ENCODE measurements around the gene LHFPL4.
"Not testable (repeated sequence)": the region's sequence is repeated elsewhere in the genome, so short reads cannot be mapped to it uniquely, and the experiment has no call there.

Gene LHFPL4

DNA sequence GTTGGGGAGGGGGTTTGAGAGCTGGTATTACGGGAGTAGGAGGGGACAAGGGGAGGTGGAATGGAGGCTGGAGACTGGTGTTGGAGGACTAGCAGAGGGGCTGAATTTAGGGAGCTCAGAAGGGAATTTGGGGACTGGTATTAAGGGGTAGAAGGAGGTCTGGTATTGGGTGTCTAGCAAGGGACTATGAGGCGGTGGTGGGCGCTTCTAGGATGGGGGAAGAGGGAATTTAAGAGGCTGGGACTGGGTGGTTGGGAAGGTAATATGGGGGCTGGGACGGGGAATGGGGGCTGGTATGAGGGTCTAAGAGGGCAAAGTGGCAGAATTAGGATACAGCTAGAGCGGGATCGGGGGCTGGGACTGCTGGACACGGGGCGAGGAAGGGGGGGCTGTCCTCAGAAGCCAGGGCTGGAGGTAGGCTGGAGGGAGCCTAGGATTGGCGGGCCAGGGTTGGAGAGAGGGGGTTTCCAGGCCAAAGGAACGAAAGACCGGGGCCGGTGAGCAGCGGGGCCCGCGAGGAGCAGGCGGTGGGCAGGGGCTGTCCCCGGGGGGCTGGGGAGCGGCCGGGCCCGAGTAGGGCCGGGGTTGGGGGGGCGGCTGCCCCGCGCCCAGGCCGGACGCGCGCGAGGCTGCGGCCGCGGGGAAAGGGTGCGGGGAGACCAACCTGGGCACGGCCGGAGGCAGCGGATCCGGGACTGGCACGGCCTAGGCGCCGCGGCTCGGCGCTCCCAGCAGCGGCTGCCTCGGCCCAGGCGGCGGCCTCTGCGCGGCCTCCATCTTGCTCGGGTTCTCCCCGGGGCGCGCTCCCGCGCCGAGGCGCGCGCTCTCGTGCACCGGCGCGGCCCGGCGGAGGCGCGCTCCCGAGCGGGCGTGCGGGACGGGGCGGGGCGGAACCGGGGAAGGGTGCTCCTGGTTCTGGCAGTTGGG lies at the start of gene LHFPL4:
Gene LHFPL4 (minus strand): TSS at position 802 of the 927 bp plus-strand sequence. CDS start 1,143 bp downstream, outside the sequence.
- DNase-seq, result no peak

DNA sequence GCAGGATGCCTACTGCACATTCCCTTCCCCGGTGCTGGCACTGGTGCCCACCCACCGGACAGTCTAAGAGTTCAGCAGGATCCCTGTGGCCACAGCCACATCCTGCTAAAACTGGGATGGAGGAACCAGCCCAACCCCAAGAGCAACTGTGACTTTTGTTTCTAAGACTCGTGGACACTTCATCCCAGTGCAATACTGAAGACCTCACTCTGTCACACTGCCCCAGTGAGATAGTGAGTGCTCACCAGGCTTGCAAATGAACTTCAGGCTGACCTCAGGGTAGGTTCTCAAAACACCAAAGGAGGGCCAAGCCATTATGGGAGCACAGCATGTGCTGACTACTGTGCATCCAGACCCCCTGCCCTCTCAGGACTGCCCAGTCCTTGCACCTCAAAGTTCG lies 49.0 kb upstream of the LHFPL4 start:
- no peak for DNase-seq

DNA sequence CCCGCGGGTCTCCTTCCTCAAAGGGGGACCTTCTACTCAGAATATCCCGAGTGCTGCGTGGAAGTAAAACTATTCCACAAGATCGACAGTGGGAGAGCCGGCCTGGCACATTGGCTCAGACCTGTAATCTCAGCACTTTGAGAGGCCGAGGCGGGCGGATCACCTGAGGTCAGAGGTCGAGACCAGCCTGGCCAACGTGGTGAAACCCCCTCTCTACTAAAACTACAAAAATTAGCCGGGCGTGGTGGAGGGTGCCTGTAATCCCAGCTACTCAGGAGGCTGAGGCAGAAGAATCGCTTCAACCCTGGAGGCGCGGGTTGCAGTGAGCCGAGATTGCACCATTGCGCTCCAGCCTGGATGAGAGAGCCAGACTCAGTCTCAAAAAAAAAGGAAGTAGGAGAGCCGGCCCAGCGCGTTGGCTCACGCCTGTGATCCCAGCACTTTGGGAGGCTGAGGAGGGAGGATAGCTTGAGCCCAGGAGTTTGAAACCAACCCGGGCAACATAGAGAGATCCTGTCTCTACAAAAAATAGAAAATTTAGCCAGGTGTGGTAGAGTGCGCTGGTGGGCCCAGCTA lies 47.5 kb upstream of the LHFPL4 start:
- DNase-seq, result not testable (repeated sequence)

DNA sequence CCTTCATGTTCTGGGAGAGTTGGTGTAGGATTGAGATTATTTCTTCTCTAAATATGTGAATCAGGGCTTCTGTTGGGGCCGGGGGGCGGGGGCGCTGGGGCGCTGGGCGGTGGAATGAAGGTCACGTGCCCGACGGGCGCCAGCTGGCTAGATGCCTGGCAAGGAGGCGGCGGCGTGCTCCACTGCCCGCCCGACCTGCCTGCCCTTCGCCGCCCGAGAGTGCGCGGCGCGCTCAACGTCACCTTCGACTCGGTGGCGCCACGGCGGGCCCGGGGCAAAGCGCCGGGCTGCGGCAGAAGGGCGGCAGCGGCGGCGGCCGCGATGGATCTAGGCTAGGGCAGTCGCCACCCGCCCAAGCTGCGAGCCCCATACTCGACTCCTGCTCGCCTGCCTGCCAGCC lies 47.0 kb upstream of the LHFPL4 start:
- peak; percentile 15 for DNase-seq

DNA sequence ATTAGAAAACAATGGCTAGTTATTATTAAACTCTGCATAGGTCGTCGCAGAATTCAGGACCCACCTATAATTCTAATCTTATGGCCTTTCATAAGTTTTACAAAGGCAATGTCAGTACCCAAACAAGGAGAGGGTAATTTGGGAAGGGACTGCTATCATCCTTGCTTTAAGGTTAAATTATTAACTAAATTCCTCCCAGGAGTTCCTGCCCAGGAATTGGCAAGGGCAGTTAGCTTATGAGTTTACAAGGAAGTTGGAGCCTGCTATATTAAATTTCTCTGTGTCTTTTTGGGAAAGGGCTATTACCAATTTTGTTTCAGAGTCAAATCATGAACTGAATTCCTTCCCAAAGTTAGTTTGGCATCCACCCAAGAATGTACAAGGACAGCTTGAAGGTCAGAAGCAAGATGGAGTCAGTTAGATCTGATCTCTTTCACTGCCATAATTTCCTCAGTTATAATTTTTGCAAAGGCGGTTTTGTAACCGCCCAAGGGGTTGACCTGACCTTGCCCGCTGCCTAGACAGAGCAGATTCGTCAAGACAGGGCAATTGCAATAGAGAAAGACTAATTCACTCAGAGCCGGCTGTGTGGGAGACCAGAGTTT lies 45.3 kb upstream of the LHFPL4 start:
- DNase-seq, result no peak

DNA sequence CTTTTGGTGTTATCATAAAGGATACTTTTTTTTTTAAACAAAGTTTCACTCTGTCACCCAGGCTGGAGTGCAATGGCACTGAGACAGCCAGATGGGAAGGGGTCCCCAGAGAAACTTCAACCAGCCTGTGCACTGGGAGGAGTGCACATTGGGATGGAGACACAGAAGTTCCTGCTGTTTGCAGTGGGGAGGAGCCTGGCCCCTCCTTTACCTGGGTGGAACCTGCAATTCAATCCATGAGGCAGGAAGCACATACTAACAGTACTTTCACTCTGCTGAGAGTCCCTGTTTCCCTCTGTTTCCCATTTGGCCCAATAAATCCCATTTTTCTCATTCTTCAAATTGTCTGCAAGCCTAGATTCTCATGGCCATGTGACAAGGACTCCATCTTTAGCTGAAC lies 42.3 kb upstream of the LHFPL4 start:
- no peak for DNase-seq

DNA sequence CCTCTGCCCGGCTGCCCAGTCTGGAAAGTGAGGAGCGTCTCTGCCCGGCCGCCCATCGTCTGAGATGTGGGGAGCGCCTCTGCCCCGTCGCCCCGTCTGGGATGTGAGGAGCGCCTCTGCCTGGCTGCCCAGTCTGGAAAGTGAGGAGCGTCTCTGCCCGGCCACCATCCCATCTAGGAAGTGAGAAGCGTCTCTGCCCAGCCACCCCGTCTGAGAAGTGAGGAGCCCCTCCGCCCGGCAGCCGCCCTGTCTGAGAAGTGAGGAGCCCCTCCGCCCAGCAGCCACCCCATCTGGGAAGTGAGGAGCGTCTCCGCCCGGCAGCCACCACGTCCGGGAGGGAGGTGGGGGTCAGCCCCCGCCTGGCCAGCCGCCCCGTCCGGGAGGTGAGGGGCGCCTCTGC lies 38.2 kb upstream of the LHFPL4 start:
- not testable (repeated sequence) for DNase-seq

DNA sequence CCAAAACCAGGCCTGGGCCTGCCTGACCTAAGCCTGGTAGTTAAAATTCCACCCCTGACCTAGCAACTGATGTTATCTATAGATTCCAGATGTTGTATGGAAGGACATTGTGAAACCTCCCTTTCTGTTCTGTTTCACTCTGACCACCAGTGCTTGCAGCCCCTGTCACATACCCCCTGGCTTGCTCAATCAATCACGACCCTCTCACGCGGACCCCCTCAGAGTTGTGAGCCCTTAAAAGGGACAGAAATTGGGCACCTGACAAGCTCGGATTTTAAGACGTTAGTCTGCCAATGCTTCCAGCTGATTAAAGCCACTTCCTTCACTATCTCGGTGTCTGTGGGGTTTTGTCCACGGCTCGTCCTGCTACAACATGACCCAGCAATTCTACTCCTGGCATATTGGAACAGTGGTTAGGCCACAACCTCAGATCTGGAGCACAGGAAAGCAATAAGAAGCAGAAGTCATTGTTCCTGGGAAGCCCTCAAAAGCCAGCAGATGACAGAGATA lies 36.7 kb upstream of the LHFPL4 start:
- no peak for DNase-seq

DNA sequence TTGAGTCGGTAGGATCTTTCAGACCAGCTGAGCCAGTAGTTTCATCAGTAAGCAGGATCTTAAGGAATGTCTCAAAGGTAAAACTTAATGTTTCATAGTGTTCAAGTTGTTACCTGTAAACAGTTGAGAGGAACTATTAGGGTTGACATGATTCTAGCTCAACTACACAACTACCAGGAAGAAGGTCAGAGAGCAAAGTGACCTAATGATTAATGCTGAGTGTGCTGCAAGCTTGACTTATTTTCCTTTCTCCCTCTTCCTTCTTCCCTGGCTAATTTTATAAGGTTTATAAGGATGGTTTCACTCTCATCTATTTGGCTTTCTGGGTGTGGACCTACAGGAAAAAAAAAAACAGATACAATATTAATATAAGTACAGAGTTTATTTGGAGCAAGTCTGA lies 30.2 kb upstream of the LHFPL4 start:
- DNase-seq, result no peak

DNA sequence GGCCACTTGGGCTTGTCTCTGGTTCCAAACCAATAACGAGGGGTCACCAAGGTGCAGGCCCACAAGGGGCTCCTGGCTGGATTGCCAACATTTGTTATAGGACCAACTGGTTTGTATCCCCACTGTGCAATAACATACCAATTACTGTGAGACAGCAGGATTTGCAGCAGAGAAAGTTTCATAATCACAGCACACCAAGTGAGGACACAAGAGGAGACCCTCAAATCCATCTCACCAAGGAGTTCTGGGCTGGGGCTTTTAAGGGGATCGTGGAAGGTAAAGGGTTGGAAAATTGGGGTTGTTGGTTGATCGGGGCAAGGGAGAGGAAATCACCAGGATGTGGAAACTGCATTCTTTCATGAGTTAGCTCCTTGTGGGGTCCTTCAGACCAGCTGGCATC lies 29.7 kb upstream of the LHFPL4 start:
- no peak for DNase-seq

DNA sequence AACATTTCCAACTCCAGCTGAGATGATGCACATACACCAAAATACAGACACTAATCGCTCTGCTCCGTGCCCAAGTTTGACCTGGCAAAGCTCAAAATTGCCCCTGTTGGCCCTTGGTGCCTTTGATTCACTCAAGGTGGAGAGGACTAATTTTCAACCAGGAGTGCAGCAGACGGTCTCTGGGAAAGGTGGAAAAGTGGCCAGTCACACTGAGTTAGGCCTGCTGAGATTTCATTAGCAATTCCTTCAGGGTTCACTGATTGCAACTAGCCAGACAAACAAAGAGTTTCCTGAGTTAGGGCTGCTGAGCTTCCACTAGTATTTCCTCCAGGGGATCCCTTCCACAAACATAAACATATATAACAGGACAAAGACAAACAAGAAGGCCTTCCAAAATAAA lies 28.7 kb upstream of the LHFPL4 start:
- DNase-seq, result no peak

DNA sequence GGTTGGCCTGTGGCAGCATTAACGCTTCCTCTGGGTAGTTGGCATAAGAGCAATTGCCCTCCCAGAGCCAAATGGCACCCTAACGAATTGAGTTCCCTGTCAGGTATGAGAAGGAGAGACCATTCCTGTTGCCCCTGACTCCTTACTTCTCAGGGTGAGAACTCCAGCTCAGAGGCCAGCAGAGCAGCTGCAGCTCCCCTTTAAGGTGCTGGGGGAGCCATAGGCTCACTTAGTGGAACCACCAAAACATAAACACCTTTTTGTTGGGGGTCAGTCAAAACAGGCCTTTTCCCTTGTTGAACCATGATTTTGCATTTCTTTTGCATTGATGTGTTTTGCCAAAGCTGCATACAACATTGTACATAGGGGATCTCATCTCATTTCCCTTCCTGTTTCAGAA lies 28.1 kb upstream of the LHFPL4 start:
- DNase-seq, result no peak

DNA sequence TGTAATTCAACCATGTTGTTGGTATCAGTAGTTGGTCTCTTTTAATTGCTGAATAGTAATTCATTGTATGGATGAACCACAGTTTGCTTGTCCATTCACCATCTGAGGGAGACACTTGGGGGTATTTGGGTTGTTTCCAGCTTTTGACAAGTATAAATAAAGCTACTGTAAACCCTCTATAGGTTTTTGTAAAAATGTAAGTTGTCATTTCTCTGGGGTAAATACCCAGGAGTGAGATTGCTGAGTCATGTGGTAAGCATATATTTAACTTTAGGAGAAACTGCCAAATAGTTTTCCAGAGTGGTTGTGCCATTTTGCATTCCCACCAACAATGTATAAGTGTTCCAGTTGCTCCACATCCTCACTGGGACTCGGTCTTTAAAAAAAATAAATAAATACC lies 15.4 kb upstream of the LHFPL4 start:
- DNase-seq, result no peak

DNA sequence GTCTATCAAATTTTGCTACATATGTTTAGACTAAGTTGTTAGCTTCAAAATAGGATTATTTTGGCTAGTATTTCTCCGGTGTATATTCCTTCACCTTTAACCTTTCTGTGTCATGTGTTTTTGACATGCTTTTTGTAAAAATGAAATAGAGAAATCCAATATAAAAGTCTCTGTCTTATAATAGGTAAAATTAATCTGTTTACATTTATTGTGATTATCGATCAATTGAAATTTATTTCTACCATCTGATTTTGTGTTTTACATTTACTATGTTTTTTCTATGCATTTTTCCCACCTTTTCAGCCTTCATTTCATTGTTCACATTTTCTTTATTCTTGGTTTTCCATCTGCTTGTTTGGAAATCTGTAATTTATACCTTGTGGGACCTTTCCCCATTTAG lies 11.7 kb upstream of the LHFPL4 start:
- no peak for DNase-seq

DNA sequence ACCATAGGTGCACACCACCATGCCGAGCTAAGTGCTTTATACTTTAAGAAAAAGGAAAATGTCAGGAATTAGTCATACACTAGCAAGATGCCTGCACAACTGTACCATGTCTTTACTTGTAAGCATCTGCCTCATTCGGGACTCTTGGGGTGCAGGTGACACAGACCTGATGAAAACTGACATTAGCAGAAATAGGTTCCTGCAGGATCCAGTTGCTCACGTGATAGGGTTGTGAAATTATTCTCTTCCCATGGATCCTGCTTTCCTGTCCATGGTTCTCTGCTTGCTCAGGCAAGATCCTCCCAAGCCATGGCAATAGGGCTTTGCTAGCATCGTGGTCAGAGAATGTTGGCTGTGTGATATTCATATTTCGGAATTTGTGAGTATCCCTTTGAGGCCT lies 10.2 kb upstream of the LHFPL4 start:
- no peak for DNase-seq

DNA sequence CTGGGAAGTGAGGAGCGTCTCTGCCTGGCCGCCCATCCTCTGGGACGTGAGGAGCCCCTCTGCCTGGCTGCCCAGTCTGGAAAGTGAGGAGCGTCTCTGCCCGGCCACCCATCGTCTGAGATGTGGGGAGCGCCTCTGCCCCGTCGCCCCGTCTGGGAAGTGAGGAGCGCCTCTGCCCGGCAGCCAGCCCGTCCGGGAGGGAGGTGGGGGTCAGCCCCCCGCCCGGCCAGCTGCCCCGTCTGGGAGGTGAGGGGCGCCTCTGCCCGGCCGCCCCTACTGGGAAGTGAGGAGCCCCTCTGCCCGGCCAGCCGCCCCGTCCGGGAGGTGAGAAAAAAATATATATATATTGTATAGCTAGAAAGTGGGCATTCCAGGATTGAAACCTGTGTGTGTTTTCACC lies 6.4 kb upstream of the LHFPL4 start:
- not testable (repeated sequence) for DNase-seq

DNA sequence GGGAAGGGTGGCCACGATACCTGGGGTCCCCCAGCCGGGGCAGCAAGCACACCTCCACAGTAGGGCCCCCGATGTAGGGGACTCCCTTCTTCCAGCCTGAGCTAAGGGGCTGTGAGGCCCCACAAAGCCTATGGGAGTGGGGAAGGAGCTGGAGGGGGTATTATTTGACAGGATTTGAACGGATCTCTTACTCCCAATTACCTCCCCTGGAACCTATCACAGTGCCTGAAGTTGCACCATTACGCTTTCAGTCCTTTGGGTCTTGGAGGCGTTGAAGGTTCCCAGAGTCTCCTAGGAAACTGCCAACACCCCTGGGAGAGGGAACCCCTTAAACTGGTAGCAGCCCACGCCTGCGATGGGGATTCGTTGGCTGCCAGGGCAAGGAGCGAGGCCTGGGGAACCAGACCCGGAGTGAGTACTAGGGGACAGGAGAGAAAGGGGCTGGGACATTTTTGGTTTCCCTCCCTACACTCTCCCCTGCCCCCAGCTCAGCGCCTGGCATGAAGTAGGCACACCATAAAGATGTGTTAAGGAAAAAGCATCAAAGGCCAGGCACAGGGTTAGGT lies 409 bp upstream of the LHFPL4 start:
- no peak for DNase-seq

DNA sequence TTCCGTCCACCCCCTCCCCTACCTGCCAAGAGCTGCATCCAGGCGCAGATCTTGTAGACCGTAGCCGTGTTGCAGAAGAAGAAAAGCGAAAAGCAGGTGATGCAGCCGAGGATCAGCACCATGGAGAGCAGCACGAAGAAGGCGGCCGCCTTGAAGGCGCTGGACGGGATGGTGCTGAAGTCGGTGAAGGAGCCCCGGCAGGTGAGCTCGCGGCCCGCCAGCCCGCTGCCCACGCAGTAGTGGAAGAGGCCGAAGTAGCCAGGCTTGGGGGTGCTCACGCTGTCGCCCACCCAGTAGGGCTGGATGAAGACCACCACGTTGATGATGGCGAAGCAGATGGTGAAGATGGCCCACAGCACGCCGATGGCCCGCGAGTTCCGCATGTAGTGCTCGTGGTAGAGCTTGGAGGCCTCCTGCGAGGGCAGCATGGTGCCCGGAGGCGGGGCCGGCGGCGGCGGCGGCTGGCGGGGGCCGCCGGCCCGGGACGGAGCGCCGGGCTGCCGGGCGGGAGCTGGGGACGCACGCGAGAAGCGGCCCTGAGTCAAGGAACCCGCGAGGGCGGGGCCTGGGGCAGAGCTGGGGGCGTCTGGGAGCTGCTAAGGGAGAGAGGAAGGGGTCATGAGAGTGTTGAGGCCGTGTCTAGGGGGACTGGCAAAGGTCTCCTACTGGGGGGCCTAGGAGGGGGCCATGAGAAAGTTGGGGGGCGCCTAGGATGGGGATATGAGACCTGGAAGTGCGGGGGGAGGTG lies 1.2 kb downstream of the LHFPL4 start:
- DNase-seq, result no peak

DNA sequence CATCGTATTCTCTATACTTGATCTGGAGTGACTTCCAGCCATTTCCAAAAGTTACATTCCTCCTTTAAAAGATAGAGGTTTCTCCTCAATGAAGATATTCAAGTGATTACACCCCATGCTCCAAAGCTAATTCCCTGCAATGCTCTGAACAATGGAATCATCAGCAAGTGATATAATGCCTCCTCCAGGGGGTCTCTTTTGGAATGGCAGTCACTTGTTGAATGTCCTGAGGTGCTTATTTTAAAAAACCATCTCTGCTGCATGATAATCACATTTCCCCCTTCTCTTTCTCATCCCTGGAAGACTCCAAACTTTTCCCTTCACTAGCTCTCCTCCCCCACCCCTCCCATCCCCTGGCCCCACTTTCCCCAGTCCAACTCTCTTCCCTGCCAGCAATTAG lies 2.6 kb downstream of the LHFPL4 start:
- DNase-seq, result no peak

DNA sequence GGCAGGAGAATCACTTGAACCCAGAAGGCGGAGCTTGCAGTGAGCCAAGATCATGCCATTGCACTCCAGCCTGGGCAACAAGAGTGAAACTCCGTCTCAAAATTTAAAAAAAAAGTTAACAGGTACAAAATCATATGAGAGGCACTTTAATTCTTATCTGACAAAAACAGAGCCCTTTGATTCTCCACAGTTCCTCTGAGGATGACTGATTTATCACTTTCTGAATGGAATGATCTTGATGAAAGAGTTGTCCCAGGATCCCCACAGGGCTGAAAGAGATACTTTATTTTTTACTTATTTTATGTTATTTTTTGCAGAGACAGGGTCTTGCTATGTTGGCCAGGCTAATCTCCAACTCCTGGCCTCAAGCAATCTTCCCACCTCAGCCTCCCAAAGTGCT lies 4.0 kb downstream of the LHFPL4 start:
- DNase-seq, result no peak

DNA sequence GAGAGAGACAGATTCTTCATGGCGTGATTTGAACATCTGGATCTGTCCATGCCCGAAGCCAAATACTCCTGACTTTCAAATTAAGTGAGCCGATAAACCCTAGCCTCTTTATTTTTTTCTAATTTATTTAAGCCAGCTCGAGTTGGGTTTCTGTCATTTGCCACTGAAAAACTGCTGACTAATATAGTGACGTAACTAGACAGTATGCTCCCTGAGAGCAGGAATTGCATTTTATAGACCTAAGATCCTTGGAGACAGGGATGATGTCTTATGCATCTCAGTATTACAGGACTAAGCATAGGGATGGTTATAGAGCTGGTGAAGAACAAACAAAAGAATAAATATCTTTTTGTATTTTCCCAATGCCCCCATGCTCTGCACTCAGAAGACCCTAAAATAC lies 4.6 kb downstream of the LHFPL4 start:
- no peak for DNase-seq

DNA sequence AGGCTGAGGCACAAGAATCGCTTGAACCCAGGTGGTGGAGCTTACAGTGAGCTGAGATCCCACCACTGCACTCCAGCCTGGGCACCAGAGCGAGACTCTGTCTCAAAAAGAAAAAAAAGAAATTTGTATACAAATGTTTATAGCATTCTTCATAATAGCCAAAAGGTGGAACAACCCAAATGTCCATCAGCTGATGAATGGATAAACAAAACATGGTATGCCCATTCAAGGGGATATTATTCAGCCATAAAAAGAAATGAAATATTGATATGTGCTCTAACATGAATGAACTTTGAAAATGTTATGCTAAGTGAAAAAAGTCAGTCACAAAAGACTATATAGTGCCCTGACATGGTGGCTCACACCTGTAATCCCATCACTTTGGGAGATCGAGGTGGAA lies 11.4 kb downstream of the LHFPL4 start:
- DNase-seq, result no peak

DNA sequence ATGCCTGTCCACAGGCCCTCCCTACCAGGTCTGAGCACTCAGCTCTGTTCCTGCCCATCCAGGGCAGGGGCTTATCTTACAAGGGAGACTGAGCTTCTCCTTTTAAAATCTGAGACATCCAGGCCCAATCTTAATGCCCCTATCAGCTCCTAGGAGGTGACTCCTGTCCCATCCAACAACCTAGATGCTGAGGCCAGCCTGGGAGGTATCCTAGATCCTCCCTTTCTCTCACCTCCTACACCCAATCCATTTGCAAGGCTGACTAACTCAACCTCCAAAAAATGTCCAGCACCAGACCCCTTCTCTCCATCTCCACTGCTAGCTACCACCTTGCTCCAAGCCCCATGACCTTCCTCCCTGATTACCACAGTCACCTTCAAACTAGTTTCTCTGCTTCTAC lies 17.4 kb downstream of the LHFPL4 start:
- DNase-seq, result no peak

All from DMS 273 treated with DMSO at 0.1 percent for 48 hours (cell line).